ENCODE data around the gene IFNAR2.

DNA sequence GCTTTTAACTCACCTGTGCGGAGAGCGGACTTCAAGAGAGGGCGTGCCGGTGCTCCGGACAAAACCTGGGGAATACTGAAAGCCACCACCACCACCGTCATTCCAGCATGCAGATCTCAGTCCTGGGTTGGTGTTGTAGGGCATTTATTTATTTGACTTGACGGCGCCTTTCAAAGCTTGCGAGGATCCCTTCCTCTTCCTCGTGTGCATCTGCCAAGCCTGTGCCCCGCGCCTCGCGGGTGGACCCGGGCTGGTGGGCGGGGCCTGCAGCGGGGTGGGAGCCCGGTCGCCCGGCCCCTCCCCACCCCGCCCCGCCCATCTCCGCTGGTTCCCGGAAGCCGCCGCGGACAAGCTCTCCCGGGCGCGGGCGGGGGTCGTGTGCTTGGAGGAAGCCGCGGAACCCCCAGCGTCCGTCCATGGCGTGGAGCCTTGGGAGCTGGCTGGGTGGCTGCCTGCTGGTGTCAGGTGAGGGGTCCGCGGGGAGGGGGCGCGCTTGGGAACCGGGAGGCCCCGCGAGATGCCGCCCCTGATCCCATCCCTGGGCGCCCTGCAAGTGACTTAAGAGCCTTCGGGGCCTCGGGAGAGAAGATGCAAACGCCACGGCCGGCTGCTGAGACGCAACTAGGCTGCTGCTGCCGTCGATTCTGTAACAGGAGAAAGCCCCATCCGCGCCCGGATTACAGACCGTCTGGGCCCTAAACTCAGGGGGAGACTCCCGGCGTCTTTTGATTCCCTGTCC lies 36.5 kb downstream of the IFNAR2 start, which contains the start of gene IL10RB:
- TF ChIP-seq, protein P1, sequence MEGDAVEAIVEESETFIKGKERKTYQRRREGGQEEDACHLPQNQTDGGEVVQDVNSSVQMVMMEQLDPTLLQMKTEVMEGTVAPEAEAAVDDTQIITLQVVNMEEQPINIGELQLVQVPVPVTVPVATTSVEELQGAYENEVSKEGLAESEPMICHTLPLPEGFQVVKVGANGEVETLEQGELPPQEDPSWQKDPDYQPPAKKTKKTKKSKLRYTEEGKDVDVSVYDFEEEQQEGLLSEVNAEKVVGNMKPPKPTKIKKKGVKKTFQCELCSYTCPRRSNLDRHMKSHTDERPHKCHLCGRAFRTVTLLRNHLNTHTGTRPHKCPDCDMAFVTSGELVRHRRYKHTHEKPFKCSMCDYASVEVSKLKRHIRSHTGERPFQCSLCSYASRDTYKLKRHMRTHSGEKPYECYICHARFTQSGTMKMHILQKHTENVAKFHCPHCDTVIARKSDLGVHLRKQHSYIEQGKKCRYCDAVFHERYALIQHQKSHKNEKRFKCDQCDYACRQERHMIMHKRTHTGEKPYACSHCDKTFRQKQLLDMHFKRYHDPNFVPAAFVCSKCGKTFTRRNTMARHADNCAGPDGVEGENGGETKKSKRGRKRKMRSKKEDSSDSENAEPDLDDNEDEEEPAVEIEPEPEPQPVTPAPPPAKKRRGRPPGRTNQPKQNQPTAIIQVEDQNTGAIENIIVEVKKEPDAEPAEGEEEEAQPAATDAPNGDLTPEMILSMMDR (IDR thresholded peaks at IDR 0.05; ENCODE audit: borderline replicate concordance, extremely low read depth, low read length, poor library complexity, severe bottlenecking) = no peak
- no peak for TF ChIP-seq EZH2 (IDR thresholded peaks at IDR 0.05; ENCODE audit: borderline replicate concordance, low read depth, low read length, severe bottlenecking)

Measured in DND-41 (cell line).